Mesenchymal stem cell (in vitro differentiated cells and primary cell): ENCODE measurements around the gene SNAI3.

Experiments used
- DNase-seq: peaks from one replicate; pipeline ENCODE4 v3.0.0-alpha.2; 2013
- H2AFZ ChIP-seq: one replicate; pipeline ENCODE4 v1.6.1; 2013; ENCODE audit warnings: low read depth, mild to moderate bottlenecking, control low read depth, inconsistent platforms, low read length, moderate library complexity
- H2AK5ac ChIP-seq: 2 replicates; pipeline ENCODE4 v1.6.1; 2013; ENCODE audit warnings: low read length, moderate library complexity, mild to moderate bottlenecking, inconsistent platforms; ENCODE audit not compliant: severe bottlenecking
- H2BK120ac ChIP-seq: one replicate; pipeline ENCODE4 v1.6.1; 2013; ENCODE audit warnings: low read depth, mild to moderate bottlenecking, inconsistent platforms, low read length, moderate library complexity
- H2BK12ac ChIP-seq, 2 experiments: one replicate each; pipeline ENCODE4 v1.6.1; 2013; ENCODE audit warnings: inconsistent platforms in 2 of 2, low read length in 2 of 2, mild to moderate bottlenecking in 2 of 2, moderate library complexity in 2 of 2, control low read depth in 1 of 2
- H2BK15ac ChIP-seq: one replicate; pipeline ENCODE4 v1.6.1; 2013; ENCODE audit warnings: mild to moderate bottlenecking, low read depth, inconsistent platforms; ENCODE audit not compliant: poor library complexity, severe bottlenecking
- H2BK5ac ChIP-seq: 2 replicates; pipeline ENCODE4 v1.6.1; 2013; ENCODE audit warnings: low read depth, mild to moderate bottlenecking, low read length, control low read depth, inconsistent platforms; ENCODE audit not compliant: poor library complexity, severe bottlenecking
- H3K14ac ChIP-seq, 2 experiments: one replicate each; pipeline ENCODE4 v1.6.1; 2013; ENCODE audit warnings: inconsistent platforms in 2 of 2, low read length in 2 of 2, control low read depth in 1 of 2, mild to moderate bottlenecking in 1 of 2, moderate library complexity in 1 of 2
- H3K18ac ChIP-seq, 2 experiments: one replicate each; pipeline ENCODE4 v1.6.1; 2013; ENCODE audit warnings: inconsistent platforms in 2 of 2, low read length in 2 of 2, control low read depth in 1 of 2, low read depth in 1 of 2, mild to moderate bottlenecking in 1 of 2
- H3K23ac ChIP-seq, 2 experiments: one replicate each; pipeline ENCODE4 v1.6.1; 2013; ENCODE audit warnings: inconsistent platforms in 2 of 2, low read length in 2 of 2, mild to moderate bottlenecking in 2 of 2, moderate library complexity in 2 of 2, control low read depth in 1 of 2
- H3K27ac ChIP-seq: 2 replicates; pipeline ENCODE4 v1.5.1; 2013; ENCODE audit warnings: mild to moderate bottlenecking, moderate library complexity, low read length, control low read depth, inconsistent platforms; ENCODE audit not compliant: poor library complexity, severe bottlenecking
- H3K27me3 ChIP-seq, 2 experiments: 2 replicates each; pipeline versions ENCODE4 v1.6.1 to v1.7.0; 2013; ENCODE audit warnings: low read length in 2 of 2, mild to moderate bottlenecking in 2 of 2, moderate library complexity in 2 of 2, control low read depth in 1 of 2, inconsistent platforms in 1 of 2; ENCODE audit not compliant: control insufficient read depth in 1 of 2, insufficient read depth in 1 of 2
- H3K36me3 ChIP-seq, 2 experiments: 2 replicates each; pipeline versions ENCODE4 v1.6.1 to v1.7.0; 2013; ENCODE audit warnings: low read length in 2 of 2, control low read depth in 1 of 2, inconsistent platforms in 1 of 2, low read depth in 1 of 2, mild to moderate bottlenecking in 1 of 2; ENCODE audit not compliant: insufficient read depth in 2 of 2, control insufficient read depth in 1 of 2
- H3K4ac ChIP-seq, 2 experiments: one replicate each; pipeline ENCODE4 v1.6.1; 2013; ENCODE audit warnings: inconsistent platforms in 2 of 2, low read length in 2 of 2, mild to moderate bottlenecking in 2 of 2, moderate library complexity in 2 of 2, control low read depth in 1 of 2, low read depth in 1 of 2
- H3K4me1 ChIP-seq: 2 replicates; pipeline ENCODE4 v1.6.1; 2013; ENCODE audit warnings: low read depth, low read length, control low read depth; ENCODE audit not compliant: control insufficient read depth, insufficient read depth
- H3K4me2 ChIP-seq: 2 replicates; pipeline ENCODE4 v1.6.1; 2013; ENCODE audit warnings: low read length, mild to moderate bottlenecking, inconsistent platforms; ENCODE audit not compliant: poor library complexity, severe bottlenecking
- H3K4me3 ChIP-seq, 2 experiments: 2 replicates each; pipeline versions ENCODE4 v1.5.1 to v1.7.0; 2013; ENCODE audit warnings: low read length in 2 of 2, mild to moderate bottlenecking in 2 of 2, control low read depth in 1 of 2, low read depth in 1 of 2; ENCODE audit not compliant: insufficient read depth in 1 of 2
- H3K79me1 ChIP-seq: replicated peaks from 2 replicates; pipeline ENCODE4 v1.6.1; 2013; ENCODE audit warnings: mild to moderate bottlenecking, control low read depth, low read length, inconsistent platforms; ENCODE audit not compliant: poor library complexity, severe bottlenecking
- H3K9ac ChIP-seq: 2 replicates; pipeline ENCODE4 v1.7.0; 2013; ENCODE audit warnings: mild to moderate bottlenecking, low read length, moderate library complexity
- H3K9me3 ChIP-seq: 2 replicates; pipeline ENCODE4 v1.7.0; 2013; ENCODE audit warnings: mild to moderate bottlenecking, low read length; ENCODE audit not compliant: control insufficient read depth
- H4K8ac ChIP-seq: one replicate; pipeline ENCODE4 v1.6.1; 2013; ENCODE audit warnings: inconsistent platforms, mild to moderate bottlenecking, low read length, moderate library complexity
- H4K91ac ChIP-seq: one replicate; pipeline ENCODE4 v1.6.1; 2013; ENCODE audit warnings: mild to moderate bottlenecking, low read length, inconsistent platforms
- WGBS: methylation state at CpG from one replicate; pipeline ENCODE4 v1.1.7; 2013; ENCODE audit warnings: mixed read lengths; 5-methylcytosine and 5-hydroxymethylcytosine counted together

Gene SNAI3

DNA sequence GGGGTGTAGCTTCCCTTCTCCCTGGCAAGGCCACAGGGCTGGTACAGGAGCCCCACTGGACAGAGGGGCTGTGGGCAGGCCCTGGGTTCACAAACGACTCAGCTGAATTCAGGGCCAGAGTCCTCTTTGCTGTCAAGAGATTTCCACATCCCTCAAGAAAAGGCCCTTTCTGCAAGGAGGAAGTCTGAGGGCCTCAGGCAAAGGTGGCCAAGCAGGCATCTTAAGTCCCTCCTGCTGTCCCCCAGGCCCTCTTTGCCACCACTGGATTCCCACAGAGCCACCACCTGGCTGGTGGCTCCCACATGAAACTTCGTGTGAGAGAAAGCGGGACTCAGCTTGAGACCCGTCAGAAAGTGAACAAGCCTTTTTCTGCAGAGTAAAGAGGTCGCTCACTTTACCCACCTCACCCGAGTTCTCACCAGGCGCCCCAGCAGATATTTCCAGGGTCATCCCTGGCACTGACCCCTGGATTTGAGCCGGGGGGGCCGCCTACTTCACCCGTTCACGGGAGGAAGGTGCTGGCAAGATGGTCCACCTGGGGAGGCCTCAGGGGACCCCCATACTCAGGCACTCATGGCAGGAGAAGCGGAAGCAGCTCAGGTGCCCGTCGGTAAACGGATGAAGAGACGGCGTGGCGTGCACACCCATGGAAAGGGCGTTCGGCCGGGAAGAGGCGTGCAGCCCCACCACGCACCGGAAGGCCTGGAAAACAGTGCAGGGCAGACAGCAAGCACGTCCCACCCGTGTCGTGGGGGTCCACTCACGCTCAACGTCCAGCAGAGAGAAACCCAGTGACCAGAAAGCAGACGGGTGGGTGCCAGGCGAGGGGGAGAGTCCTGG, 16.3 kb upstream of the SNAI3 start:
- H4K91ac ChIP-seq: peak overlapping the region; percentile 94

GRCh38 chr16:88701581-88702370, 15.5 kb upstream of the SNAI3 start:
- no peaks in the 10 kb centered on the region for H3K9me3 ChIP-seq
- peak overlapping the region; percentile 98 for H3K18ac ChIP-seq
- peak overlapping the region; percentile 55 for H2BK120ac ChIP-seq
- peak overlapping the region; percentile 94 for H4K91ac ChIP-seq
- peak overlapping the region; percentile 96 for H4K8ac ChIP-seq
- peaks cover 24 to 56% of the 10 kb centered on the region in 2 experiments for H3K36me3 ChIP-seq
- H3K23ac ChIP-seq: no peak overlapping the region
- no peaks in the 10 kb centered on the region for H3K27me3 ChIP-seq
- H3K4me3 ChIP-seq: no peak overlapping the region
- H2BK15ac ChIP-seq: peak overlapping the region; percentile 94
- H3K4ac ChIP-seq: peak overlapping the region; percentile 42 to 91
- WGBS: 87% methylated on average over 30 of the region's 30 CpGs
- H3K79me1 ChIP-seq: peaks cover 32% of the 10 kb centered on the region
- H3K4me2 ChIP-seq: no peak overlapping the region
- H3K14ac ChIP-seq: peak overlapping the region in 1 of 2 experiments; percentile 5
- H2AFZ ChIP-seq: no peak overlapping the region
- no peak overlapping the region for H2BK5ac ChIP-seq
- no peak overlapping the region for H3K27ac ChIP-seq
- H3K9ac ChIP-seq: no peak overlapping the region
- no peak overlapping the region for H2AK5ac ChIP-seq
- H2BK12ac ChIP-seq: peak overlapping the region; percentile 96 to 100
- peaks cover 29% of the 10 kb centered on the region for H3K4me1 ChIP-seq
- DNase-seq: no peak

More for the DNA sequence above, 16.3 kb upstream of the SNAI3 start:
- H2AFZ ChIP-seq: no peak overlapping the region
- no peak for DNase-seq
- no peak overlapping the region for H3K27ac ChIP-seq
- no peak overlapping the region for H4K8ac ChIP-seq
- peak overlapping the region; percentile 31 to 69 for H2BK12ac ChIP-seq
- no peak overlapping the region for H3K4me3 ChIP-seq
- H3K23ac ChIP-seq: peak overlapping the region in 1 of 2 experiments; percentile 57
- peak overlapping the region; percentile 18 to 40 for H3K4ac ChIP-seq
- H3K9ac ChIP-seq: no peak overlapping the region
- H2BK5ac ChIP-seq: no peak overlapping the region
- H3K4me1 ChIP-seq: peaks cover 35% of the 10 kb centered on the region
- no peaks in the 10 kb centered on the region for H3K9me3 ChIP-seq
- peaks cover 21 to 49% of the 10 kb centered on the region in 2 experiments for H3K36me3 ChIP-seq
- H3K18ac ChIP-seq: peak overlapping the region in 1 of 2 experiments; percentile 98
- peaks cover 36% of the 10 kb centered on the region for H3K79me1 ChIP-seq
- peak overlapping the region; percentile 85 for H2BK15ac ChIP-seq
- 91% methylated on average over 31 of the region's 31 CpGs for WGBS
- H3K27me3 ChIP-seq: no peaks in the 10 kb centered on the region
- no peak overlapping the region for H3K4me2 ChIP-seq
- H2BK120ac ChIP-seq: peak overlapping the region; percentile 15
- no peak overlapping the region for H3K14ac ChIP-seq
- H2AK5ac ChIP-seq: no peak overlapping the region

GRCh38 chr16:88700636-88701482, 14.6 kb upstream of the SNAI3 start:
- Histone ChIP-seq H2BK5ac (no peak overlapping the region), H3K23ac (peak overlapping the region in 1 of 2 experiments; percentile 66), H3K4ac (peak overlapping the region; percentile 62 to 91), H3K27me3 (no peaks in the 10 kb centered on the region), H3K27ac (no peak overlapping the region), H2BK12ac (peak overlapping the region; percentile 72 to 99), H2AK5ac (no peak overlapping the region), H3K4me1 (peaks cover 29% of the 10 kb centered on the region), H3K36me3 (peaks cover 24 to 65% of the 10 kb centered on the region in 2 experiments), H3K4me3 (no peak overlapping the region), H2BK15ac (peak overlapping the region; percentile 94), H2BK120ac (peak overlapping the region; percentile 69), H3K9ac (no peak overlapping the region), H4K91ac (peak overlapping the region; percentile 94), H4K8ac (peak overlapping the region; percentile 96), H3K18ac (peak overlapping the region; percentile 98), H3K79me1 (peaks cover 28% of the 10 kb centered on the region), H2AFZ (no peak overlapping the region), H3K9me3 (no peaks in the 10 kb centered on the region), H3K4me2 (peak overlapping the region; percentile 48), H3K14ac (peak overlapping the region in 1 of 2 experiments; percentile 90)
- peak; percentile 93 for DNase-seq
- WGBS: 44% methylated on average over 42 of the region's 42 CpGs
